ENCODE measurements around the gene CCDC30. TPM values are rescaled to one million over a fixed set of nuclear protein-coding genes. Genes with fewer than 3 reads are reported as not detected.

CCDC30 gene
- total RNA-seq, 1 donor from 2014 or later = 0.06 TPM

DNA sequence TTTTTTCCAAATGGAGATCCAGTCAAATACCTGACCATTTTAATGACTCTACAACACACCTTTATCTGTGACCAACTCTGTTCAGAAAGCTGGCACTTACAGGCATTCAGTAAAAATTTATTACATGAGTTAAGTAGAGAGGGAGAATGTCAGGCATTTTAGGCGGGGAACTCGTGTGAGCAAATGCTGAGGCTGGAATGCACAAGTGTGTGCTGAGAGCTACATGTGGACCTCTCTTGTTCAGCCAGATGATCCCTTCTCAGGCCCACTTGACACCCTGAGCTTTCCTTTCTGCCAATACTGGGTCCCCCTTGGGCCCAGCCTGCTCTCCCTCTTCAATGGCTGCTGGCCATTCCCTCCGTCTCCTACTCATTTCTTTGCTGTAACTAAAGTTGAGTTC lies 206.8 kb downstream of the CCDC30 start:
- TF ChIP-seq, protein P1, sequence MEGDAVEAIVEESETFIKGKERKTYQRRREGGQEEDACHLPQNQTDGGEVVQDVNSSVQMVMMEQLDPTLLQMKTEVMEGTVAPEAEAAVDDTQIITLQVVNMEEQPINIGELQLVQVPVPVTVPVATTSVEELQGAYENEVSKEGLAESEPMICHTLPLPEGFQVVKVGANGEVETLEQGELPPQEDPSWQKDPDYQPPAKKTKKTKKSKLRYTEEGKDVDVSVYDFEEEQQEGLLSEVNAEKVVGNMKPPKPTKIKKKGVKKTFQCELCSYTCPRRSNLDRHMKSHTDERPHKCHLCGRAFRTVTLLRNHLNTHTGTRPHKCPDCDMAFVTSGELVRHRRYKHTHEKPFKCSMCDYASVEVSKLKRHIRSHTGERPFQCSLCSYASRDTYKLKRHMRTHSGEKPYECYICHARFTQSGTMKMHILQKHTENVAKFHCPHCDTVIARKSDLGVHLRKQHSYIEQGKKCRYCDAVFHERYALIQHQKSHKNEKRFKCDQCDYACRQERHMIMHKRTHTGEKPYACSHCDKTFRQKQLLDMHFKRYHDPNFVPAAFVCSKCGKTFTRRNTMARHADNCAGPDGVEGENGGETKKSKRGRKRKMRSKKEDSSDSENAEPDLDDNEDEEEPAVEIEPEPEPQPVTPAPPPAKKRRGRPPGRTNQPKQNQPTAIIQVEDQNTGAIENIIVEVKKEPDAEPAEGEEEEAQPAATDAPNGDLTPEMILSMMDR (conservative IDR thresholded peaks at IDR 0.05; ENCODE audit: low read depth, low read length) = no peak
- DNase-seq (ENCODE audit: low read depth) = no peak
- no peak overlapping the region for H3K4me3 ChIP-seq (ENCODE audit: low read depth, low read length)

DNA sequence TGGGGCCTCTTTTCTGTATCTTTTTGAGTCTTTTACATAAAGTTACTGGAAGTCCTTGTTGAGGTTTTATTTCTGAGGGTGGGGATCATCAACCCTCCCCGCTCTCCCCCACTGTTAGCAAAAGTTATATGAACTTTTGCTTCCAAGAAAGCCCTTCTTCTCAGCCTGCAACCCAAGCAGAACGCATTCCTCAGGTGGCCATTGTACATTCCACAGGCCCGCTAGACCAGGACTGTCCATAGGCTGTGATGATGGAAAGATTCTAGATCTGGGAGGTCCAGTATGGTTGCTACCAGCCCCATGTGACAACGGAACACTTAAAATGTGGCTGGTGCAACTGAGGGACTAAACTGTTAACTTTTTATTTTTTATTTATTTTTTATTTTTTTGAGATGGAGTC lies 207.3 kb downstream of the CCDC30 start:
- DNase-seq (ENCODE audit: low read depth) = no peak
- TF ChIP-seq, protein P1 (conservative IDR thresholded peaks at IDR 0.05; ENCODE audit: low read depth, low read length) = no peak
- no peak overlapping the region for H3K4me3 ChIP-seq (ENCODE audit: low read depth, low read length)

DNA sequence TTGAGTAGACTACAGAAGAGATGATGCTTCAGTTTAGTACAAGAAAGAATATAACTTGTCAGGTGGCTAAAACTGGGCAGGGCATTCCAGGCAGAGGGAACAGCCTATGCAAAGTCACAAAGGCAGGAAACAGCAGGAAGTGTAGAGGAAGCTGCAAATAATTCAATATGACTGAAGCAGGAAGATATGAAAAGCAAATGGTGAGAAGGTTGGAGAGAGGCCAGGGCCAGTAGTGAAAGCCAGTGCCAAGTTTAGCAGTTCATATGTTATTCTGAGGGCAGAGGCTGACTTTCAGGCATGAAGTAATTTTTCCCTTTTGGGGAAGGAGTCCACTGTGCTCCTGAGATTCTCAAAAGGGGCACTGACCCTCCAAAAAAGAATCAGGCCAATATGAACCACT lies 211.1 kb downstream of the CCDC30 start:
- H3K4me3 ChIP-seq (ENCODE audit: low read depth, low read length) = no peak overlapping the region
- DNase-seq (ENCODE audit: low read depth) = no peak
- TF ChIP-seq, protein P1 (conservative IDR thresholded peaks at IDR 0.05; ENCODE audit: low read depth, low read length) = no peak

DNA sequence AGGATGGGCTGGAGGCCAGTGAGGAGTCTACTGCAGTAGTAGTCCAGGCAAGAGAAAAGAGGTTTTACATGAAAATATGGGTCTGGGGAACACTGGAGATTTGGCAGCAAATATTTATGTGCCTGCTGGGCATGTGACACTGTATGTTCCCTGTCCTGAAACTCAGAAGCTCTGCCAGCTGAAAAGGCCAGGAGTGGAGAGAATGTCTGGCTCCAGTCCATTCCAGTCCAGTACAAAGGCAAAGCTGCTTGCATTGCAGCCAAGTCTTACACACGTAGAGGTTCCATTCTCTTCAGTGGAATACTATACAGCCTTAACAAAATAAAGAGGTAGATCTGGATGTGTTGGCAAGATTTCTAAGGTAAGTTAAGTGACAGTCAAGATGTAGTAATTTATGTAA lies 211.6 kb downstream of the CCDC30 start:
- DNase-seq (ENCODE audit: low read depth) = no peak
- TF ChIP-seq, protein P1 (conservative IDR thresholded peaks at IDR 0.05; ENCODE audit: low read depth, low read length) = no peak
- H3K4me3 ChIP-seq (ENCODE audit: low read depth, low read length) = no peak overlapping the region

DNA sequence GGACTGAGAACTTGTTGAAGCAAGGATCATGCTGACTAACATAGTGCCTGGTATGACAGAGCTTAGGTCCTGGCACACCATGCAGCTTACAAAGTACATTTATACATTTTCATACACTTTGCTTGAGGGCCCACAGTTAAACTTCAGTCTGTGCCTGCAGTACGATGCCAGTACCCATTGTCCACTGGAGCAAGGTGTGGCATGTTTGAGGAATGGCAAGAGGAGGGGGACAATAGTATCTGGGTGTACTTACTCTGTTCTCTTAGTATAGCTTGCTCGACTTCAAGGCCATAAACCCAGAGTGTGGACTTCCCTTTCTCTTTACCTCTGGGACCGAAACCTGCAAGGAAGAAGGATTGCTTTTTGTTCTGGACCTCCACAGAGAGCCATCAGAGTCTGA lies 212.4 kb downstream of the CCDC30 start:
- no peak for DNase-seq (ENCODE audit: low read depth)
- H3K4me3 ChIP-seq (ENCODE audit: low read depth, low read length) = no peak overlapping the region
- TF ChIP-seq, protein P1 (conservative IDR thresholded peaks at IDR 0.05; ENCODE audit: low read depth, low read length) = no peak

DNA sequence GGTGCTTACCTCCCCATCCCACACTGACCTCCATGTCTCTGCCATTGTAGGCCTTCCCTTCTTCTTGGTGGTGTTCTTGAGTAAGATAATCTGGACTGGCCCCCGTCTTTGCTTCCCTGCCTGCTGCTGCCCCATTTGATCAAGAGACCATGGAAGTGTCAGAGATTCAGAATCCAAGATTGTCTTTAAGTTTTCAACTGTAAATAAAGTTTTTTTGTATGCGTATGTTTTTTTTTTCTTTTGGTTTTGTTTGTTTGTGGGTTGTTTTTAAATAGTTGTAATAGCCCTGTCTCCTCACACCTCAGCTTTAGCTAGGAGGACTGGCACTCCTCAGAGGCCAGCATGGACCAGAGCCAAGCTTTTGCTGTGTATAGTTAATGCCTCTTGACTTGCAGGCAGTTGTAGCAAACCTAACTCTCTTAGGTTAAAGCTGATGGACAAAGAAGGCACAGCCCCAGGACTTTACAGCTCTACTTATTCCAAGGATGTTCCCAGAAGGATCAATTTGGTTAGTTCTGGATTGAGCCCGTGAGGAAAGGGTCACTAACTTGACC lies 213.5 kb downstream of the CCDC30 start:
- TF ChIP-seq, protein P1 (conservative IDR thresholded peaks at IDR 0.05; ENCODE audit: low read depth, low read length) = no peak
- no peak for DNase-seq (ENCODE audit: low read depth)
- no peak overlapping the region for H3K4me3 ChIP-seq (ENCODE audit: low read depth, low read length)

DNA sequence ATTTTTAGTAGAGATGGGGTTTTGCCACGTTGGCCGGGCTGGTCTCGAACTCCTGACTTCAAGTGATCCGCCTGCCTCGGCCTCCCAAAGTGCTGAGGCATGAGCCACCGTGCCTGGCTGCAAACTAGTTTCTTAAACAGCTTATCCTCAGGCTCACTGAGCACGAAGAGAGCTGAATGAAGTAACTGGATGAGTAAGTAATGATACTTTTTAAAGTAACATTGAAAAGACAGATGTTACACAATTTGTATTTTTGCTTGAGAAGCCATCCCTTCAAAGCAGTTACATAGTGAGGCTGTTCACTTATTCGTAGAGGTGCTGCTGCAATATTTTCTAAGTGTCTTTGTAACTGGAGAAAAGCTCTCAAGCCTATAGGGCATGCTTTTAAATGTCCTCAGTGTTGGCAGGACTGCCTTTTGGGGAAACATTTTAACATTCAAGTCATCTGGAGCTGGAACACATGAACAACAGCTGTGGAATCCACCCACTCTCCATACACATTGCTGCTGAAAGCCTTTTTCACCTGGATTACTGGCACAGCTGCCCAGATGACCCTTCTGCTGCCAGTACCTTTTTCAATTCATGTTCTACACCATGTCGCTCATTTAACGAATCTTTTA lies 216.4 kb downstream of the CCDC30 start:
- DNase-seq (ENCODE audit: low read depth) = peak; percentile 46
- TF ChIP-seq, protein P1 (conservative IDR thresholded peaks at IDR 0.05; ENCODE audit: low read depth, low read length) = no peak
- no peak overlapping the region for H3K4me3 ChIP-seq (ENCODE audit: low read depth, low read length)
